ENCODE measurements around the gene ABCA3. TPM values are rescaled to one million over a fixed set of nuclear protein-coding genes. Genes with fewer than 3 reads are reported as not detected.

ABCA3 gene
- 24.0 and 27.6 TPM in 2 replicates for total RNA-seq

DNA sequence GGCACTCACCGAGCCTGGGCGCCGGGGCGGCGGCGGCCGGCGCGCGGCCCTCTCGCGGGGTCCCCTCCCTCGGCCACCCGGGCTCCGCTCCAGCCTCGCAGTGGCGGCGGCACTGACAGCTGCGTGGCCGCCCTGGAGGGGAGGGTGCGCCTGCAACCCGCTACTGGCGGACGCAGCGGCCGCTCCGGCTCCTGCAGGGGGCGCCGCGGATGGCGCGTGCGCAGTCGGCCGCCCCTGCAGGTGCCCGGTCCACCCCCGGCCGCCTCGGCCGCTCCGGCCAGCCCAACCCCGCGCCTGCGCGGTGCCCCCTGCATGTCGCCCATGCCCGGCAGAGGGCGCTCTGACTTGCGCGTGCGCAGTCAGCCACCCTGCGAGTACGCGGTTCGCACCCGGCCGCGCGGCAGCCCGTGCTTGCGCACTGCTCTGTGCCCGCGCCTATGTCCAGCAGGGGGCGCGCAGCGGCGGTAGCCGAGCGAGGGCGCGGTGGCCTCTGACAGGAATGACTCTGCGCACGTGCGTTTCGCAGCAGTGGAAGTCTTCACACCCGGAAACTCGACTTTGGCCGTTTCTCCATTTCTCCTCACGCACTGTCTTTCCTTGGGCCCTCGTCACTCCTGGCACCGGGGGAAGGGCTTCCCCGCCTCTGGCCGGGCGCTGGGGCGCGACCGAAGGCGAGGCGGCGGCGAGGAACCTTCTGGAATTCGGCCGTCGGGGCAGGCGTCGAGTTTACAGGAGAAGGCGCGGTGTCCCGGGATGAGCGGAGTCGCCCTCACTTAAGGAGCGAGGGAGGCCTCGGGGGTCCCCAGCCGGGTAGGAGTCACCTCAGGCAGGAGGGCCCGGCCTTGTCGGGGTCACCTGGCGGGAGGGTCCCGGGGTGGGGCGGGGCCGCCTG, at the start of gene ABCA3:
ABCA3 (minus strand) TSS at position 165 of the 892 bp plus-strand sequence. CDS start 14,262 bp downstream, outside the sequence.

DNA sequence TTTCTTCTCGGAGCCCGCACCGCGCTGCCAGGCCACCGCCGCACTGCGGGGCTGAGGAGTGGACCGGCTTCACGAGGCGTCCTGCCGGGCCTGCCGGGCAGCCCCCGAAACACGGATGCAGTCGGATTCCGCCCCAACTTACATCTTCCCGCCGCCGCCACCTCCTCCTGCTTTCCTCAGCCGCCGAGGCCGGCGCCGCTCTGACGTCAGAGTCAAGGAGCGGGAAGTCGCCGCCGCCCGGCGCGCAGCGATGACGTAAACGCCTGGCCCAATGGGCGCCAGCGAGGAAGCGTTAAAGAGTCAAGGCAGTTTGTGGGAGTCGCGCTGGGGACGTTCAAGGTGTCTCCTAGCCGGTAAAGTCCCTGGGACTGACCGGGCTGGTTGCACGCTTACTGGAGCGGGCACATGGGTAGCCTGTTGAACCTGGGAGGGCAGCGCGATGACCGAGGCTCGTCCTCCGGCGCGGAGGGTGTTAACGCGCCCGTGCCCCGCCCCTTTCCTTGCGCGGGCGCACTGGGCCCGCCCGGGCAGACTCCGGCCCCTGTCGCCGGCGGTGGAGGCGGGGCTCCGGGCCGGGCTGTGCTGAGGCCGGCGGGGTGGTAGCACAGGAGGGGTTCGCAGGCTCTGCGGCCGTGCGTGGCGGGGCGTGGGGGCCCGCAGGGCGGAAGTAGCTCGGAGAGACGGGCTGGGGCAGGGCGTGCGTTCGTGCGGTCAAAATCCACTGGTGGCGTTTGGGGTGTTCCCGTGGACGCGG, 72.4 kb downstream of the ABCA3 start, which contains the start of gene RNPS1:
RNPS1 (minus strand) TSS at position 214 of the 754 bp plus-strand sequence. CDS start 3,483 bp downstream, outside the sequence.

GRCh38 chr16:2251296-2252111, 89.0 kb downstream of the ABCA3 start, which contains the start of gene ECI1:
Gene ECI1 (minus strand): TSS chr16:2251587. CDS start chr16:2251566, 21 bp downstream.

GRCh38 chr16:2236337-2237101, 104.0 kb downstream of the ABCA3 start, which contains the start of gene DNASE1L2:
Gene DNASE1L2 (plus strand): TSS chr16:2236444. CDS start chr16:2236817, 373 bp downstream.

Other genes starting within 250 kb of the ABCA3 start
- 37.0 and 46.6 TPM in 2 replicates for gene PKD1, start 204.8 kb downstream of the ABCA3 start, total RNA-seq
- gene RAB26, start 192.1 kb downstream of the ABCA3 start, total RNA-seq: 0.13 and 1.3 TPM in 2 replicates
- 81.7 and 89.8 TPM in 2 replicates for gene TRAF7, start 184.9 kb downstream of the ABCA3 start, total RNA-seq
- gene CASKIN1, start 144.1 kb downstream of the ABCA3 start, total RNA-seq: not detected in 2 replicates
- 66.0 and 79.9 TPM in 2 replicates for gene MLST8, start 135.3 kb downstream of the ABCA3 start, total RNA-seq
- 1.7 and 7.1 TPM in 2 replicates for gene BRICD5, start 129.9 kb downstream of the ABCA3 start, total RNA-seq
- gene PGP, start 125.9 kb downstream of the ABCA3 start, total RNA-seq: 25.6 and 31.4 TPM in 2 replicates
- 25.5 and 34.3 TPM in 2 replicates for gene E4F1, start 117.1 kb downstream of the ABCA3 start, total RNA-seq
- not detected in 2 replicates for gene DNASE1L2, start 104.3 kb downstream of the ABCA3 start, total RNA-seq
- 46.1 and 49.1 TPM in 2 replicates for gene ECI1, start 89.1 kb downstream of the ABCA3 start, total RNA-seq
- 164 and 180 TPM in 2 replicates for gene RNPS1, start 72.6 kb downstream of the ABCA3 start, total RNA-seq
- gene CCNF, start 88.7 kb upstream of the ABCA3 start, total RNA-seq: 38.6 and 41.2 TPM in 2 replicates
- 14.5 and 18.1 TPM in 2 replicates for gene TEDC2, start 119.4 kb upstream of the ABCA3 start, total RNA-seq
- gene NTN3, start 130.6 kb upstream of the ABCA3 start, total RNA-seq: 0.15 TPM in 1 of 2 replicates, not detected in the other
- 11.6 and 12.3 TPM in 2 replicates for gene TBC1D24, start 134.4 kb upstream of the ABCA3 start, total RNA-seq
- 44.0 and 57.0 TPM in 2 replicates for gene ATP6V0C, start 173.2 kb upstream of the ABCA3 start, total RNA-seq
- 63.3 and 76.6 TPM in 2 replicates for gene AMDHD2, start 179.6 kb upstream of the ABCA3 start, total RNA-seq
- gene CEMP1, start 190.7 kb upstream of the ABCA3 start, total RNA-seq: not detected in 2 replicates
- gene PDPK1, start 197.3 kb upstream of the ABCA3 start, total RNA-seq: 19.4 and 25.1 TPM in 2 replicates

Measured in mammary microvascular endothelial cell (primary cell).